ENCODE data around the gene FAM81B. TPM values are rescaled to one million over a fixed set of nuclear protein-coding genes. Genes with fewer than 3 reads are reported as not detected.

FAM81B gene
- total and polyA plus RNA-seq, 2 experiments from 2014 or later = 0.80 TPM; not detected in 1

- Histone ChIP-seq H3K9me2 (replicated peaks; ENCODE audit: insufficient read depth) (no peaks in the 10 kb centered on the region), H3K4me2 (no peak overlapping the region), H3K4me1 (ENCODE audit: insufficient read depth) (no peaks in the 10 kb centered on the region), H3K9me3 (ENCODE audit: low read depth) (no peaks in the 10 kb centered on the region), H3K79me2 (no peaks in the 10 kb centered on the region), H3K4me3 (no peak overlapping the region), H3K36me3 (replicated peaks; ENCODE audit: insufficient read depth, low read depth) (no peaks in the 10 kb centered on the region), H2AFZ (no peak overlapping the region), H3K27me3 (no peaks in the 10 kb centered on the region), H3K27ac (no peak overlapping the region), H4K20me1 (ENCODE audit: insufficient read depth, poor library complexity, severe bottlenecking) (no peaks in the 10 kb centered on the region)
- WGBS (ENCODE audit: low lambda C conversion rate, missing lambda C conversion rate) = 77% methylated on average over 4 of the region's 4 CpGs
- DNase-seq (ENCODE audit: low spot score) = no peak
- no peak for TF ChIP-seq EZH2 (IDR thresholded peaks at IDR 0.05; ENCODE audit: borderline replicate concordance)
- TF ChIP-seq EZH2phosphoT487 (IDR thresholded peaks at IDR 0.05; ENCODE audit: low read depth, severe bottlenecking, unreplicated experiment) = no peak
- TF ChIP-seq CTCF (IDR thresholded peaks at IDR 0.05; ENCODE audit: poor library complexity) = no peak
Measured at GRCh38 chr5:95375591-95375990, 15.6 kb upstream of the FAM81B start.

GRCh38 chr5:95379133-95379532 is 12.0 kb upstream of the FAM81B start:
- 84% methylated on average over 2 of the region's 2 CpGs for WGBS (ENCODE audit: low lambda C conversion rate, missing lambda C conversion rate)
- H3K4me3 ChIP-seq = no peak overlapping the region
- no peak overlapping the region for H3K27ac ChIP-seq
- H3K27me3 ChIP-seq = no peaks in the 10 kb centered on the region
- no peaks in the 10 kb centered on the region for H3K4me1 ChIP-seq (ENCODE audit: insufficient read depth)
- no peaks in the 10 kb centered on the region for H3K9me2 ChIP-seq (replicated peaks; ENCODE audit: insufficient read depth)
- no peaks in the 10 kb centered on the region for H4K20me1 ChIP-seq (ENCODE audit: insufficient read depth, poor library complexity, severe bottlenecking)
- no peak overlapping the region for H3K4me2 ChIP-seq
- TF ChIP-seq EZH2 (IDR thresholded peaks at IDR 0.05; ENCODE audit: borderline replicate concordance) = no peak
- TF ChIP-seq EZH2phosphoT487 (IDR thresholded peaks at IDR 0.05; ENCODE audit: low read depth, severe bottlenecking, unreplicated experiment) = no peak
- TF ChIP-seq CTCF (IDR thresholded peaks at IDR 0.05; ENCODE audit: poor library complexity) = no peak
- no peak for DNase-seq (ENCODE audit: low spot score)
- H3K79me2 ChIP-seq = no peaks in the 10 kb centered on the region
- no peaks in the 10 kb centered on the region for H3K36me3 ChIP-seq (replicated peaks; ENCODE audit: insufficient read depth, low read depth)
- H3K9me3 ChIP-seq (ENCODE audit: low read depth) = no peaks in the 10 kb centered on the region
- H2AFZ ChIP-seq = no peak overlapping the region

- no peaks in the 10 kb centered on the region for H3K79me2 ChIP-seq
- WGBS (ENCODE audit: low lambda C conversion rate, missing lambda C conversion rate) = 89% methylated on average over 5 of the region's 5 CpGs
- no peaks in the 10 kb centered on the region for H3K9me3 ChIP-seq (ENCODE audit: low read depth)
- no peak overlapping the region for H2AFZ ChIP-seq
- H3K4me2 ChIP-seq = no peak overlapping the region
- TF ChIP-seq CTCF (IDR thresholded peaks at IDR 0.05; ENCODE audit: poor library complexity) (no peak), EZH2 (IDR thresholded peaks at IDR 0.05; ENCODE audit: borderline replicate concordance) (no peak), EZH2phosphoT487 (IDR thresholded peaks at IDR 0.05; ENCODE audit: low read depth, severe bottlenecking, unreplicated experiment) (no peak)
- no peaks in the 10 kb centered on the region for H4K20me1 ChIP-seq (ENCODE audit: insufficient read depth, poor library complexity, severe bottlenecking)
- no peak overlapping the region for H3K4me3 ChIP-seq
- DNase-seq (ENCODE audit: low spot score) = no peak
- no peaks in the 10 kb centered on the region for H3K9me2 ChIP-seq (replicated peaks; ENCODE audit: insufficient read depth)
- H3K27ac ChIP-seq = no peak overlapping the region
- H3K27me3 ChIP-seq = no peaks in the 10 kb centered on the region
- H3K4me1 ChIP-seq (ENCODE audit: insufficient read depth) = no peaks in the 10 kb centered on the region
- H3K36me3 ChIP-seq (replicated peaks; ENCODE audit: insufficient read depth, low read depth) = no peaks in the 10 kb centered on the region
Measured at GRCh38 chr5:95380103-95380628, 11.0 kb upstream of the FAM81B start.

- DNase-seq (ENCODE audit: low spot score) = no peak
- 57% methylated on average over 4 of the region's 4 CpGs for WGBS (ENCODE audit: low lambda C conversion rate, missing lambda C conversion rate)
Measured at GRCh38 chr5:95382801-95383200, 8.4 kb upstream of the FAM81B start.

More at GRCh38 chr5:95382801-95383200, 8.4 kb upstream of the FAM81B start:
- Histone ChIP-seq H3K27me3 (no peaks in the 10 kb centered on the region), H4K20me1 (ENCODE audit: insufficient read depth, poor library complexity, severe bottlenecking) (no peaks in the 10 kb centered on the region), H3K27ac (no peak overlapping the region), H3K36me3 (replicated peaks; ENCODE audit: insufficient read depth, low read depth) (no peaks in the 10 kb centered on the region), H3K9me3 (ENCODE audit: low read depth) (no peaks in the 10 kb centered on the region), H3K4me2 (no peak overlapping the region), H3K4me1 (ENCODE audit: insufficient read depth) (no peaks in the 10 kb centered on the region), H3K9me2 (replicated peaks; ENCODE audit: insufficient read depth) (no peaks in the 10 kb centered on the region), H3K79me2 (no peaks in the 10 kb centered on the region), H2AFZ (no peak overlapping the region), H3K4me3 (no peak overlapping the region)
- TF ChIP-seq EZH2phosphoT487 (IDR thresholded peaks at IDR 0.05; ENCODE audit: low read depth, severe bottlenecking, unreplicated experiment) (no peak), CTCF (IDR thresholded peaks at IDR 0.05; ENCODE audit: poor library complexity) (no peak), EZH2 (IDR thresholded peaks at IDR 0.05; ENCODE audit: borderline replicate concordance) (no peak)
